Measurements from ENCODE around the gene KIZ. TPM values are rescaled to one million over a fixed set of nuclear protein-coding genes. Genes with fewer than 3 reads are reported as not detected.

The KIZ gene
- total RNA-seq, 1 donor from 2014 or later, result 25.9 TPM

DNA sequence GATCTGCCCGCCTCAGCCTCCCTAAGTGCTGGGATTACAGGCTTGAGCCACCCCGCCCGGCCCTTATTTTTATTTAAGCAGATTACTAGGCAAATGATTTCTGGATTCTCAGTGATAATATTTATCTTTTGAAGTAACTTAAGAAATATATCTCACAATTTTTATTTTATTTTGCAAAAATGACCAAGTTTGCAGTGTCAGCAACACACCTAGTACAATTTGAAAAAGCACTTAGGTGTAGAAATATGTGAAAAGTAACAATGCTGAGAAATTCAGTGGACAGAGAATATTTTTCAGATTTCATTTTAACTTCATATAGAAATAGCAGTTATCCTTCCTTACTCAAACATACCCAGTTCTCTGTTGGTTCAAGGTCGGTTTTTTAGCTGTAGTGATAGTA lies 98.3 kb downstream of the KIZ start:
- Mint-ChIP-seq H3K4me1 (ENCODE audit: low read depth) (peaks cover 12% of the 10 kb centered on the region), H3K27me3 (peaks cover 16% of the 10 kb centered on the region), H3K36me3 (ENCODE audit: insufficient read depth) (no peaks in the 10 kb centered on the region), H3K27ac (no peak overlapping the region), H3K4me3 (ENCODE audit: low read depth) (no peak overlapping the region), H3K9me3 (ENCODE audit: low read depth) (no peaks in the 10 kb centered on the region)
- no peak for DNase-seq (ENCODE audit: low spot score, unreplicated experiment)
- TF ChIP-seq, protein P1, sequence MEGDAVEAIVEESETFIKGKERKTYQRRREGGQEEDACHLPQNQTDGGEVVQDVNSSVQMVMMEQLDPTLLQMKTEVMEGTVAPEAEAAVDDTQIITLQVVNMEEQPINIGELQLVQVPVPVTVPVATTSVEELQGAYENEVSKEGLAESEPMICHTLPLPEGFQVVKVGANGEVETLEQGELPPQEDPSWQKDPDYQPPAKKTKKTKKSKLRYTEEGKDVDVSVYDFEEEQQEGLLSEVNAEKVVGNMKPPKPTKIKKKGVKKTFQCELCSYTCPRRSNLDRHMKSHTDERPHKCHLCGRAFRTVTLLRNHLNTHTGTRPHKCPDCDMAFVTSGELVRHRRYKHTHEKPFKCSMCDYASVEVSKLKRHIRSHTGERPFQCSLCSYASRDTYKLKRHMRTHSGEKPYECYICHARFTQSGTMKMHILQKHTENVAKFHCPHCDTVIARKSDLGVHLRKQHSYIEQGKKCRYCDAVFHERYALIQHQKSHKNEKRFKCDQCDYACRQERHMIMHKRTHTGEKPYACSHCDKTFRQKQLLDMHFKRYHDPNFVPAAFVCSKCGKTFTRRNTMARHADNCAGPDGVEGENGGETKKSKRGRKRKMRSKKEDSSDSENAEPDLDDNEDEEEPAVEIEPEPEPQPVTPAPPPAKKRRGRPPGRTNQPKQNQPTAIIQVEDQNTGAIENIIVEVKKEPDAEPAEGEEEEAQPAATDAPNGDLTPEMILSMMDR (IDR thresholded peaks at IDR 0.05; ENCODE audit: unreplicated experiment), result no peak

- H3K27me3 Mint-ChIP-seq, result peaks cover 16% of the 10 kb centered on the region
- H3K4me3 Mint-ChIP-seq (ENCODE audit: low read depth), result no peak overlapping the region
- H3K9me3 Mint-ChIP-seq (ENCODE audit: low read depth), result no peaks in the 10 kb centered on the region
- peaks cover 12% of the 10 kb centered on the region for H3K4me1 Mint-ChIP-seq (ENCODE audit: low read depth)
- H3K36me3 Mint-ChIP-seq (ENCODE audit: insufficient read depth), result no peaks in the 10 kb centered on the region
- no peak for DNase-seq (ENCODE audit: low spot score, unreplicated experiment)
- no peak overlapping the region for H3K27ac Mint-ChIP-seq
- TF ChIP-seq, protein P1 (IDR thresholded peaks at IDR 0.05; ENCODE audit: unreplicated experiment), result no peak
Observed at GRCh38 chr20:21225215-21225947, 99.5 kb downstream of the KIZ start.

DNA sequence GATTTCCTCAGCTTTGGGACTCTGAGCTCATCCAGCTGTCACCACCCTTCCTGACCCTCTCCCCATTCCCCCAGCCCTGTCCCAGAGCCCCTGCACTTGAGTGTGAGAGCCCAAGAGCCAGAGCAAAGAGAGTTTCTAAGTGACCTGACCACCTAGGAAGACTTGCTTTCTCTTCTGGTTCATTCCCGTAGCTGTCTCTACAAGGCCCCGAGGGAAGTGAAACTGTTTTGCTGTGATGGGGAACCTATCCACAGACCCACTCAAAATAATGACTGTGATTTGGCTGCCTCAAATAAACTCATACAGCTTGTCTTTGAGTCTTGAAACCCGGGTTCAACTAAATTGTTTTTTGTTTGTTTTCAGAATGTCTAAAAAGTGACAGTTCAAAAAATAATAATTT lies 102.6 kb downstream of the KIZ start:
- H3K4me1 Mint-ChIP-seq (ENCODE audit: low read depth), result peaks cover 12% of the 10 kb centered on the region
- no peak overlapping the region for H3K27ac Mint-ChIP-seq

DNA sequence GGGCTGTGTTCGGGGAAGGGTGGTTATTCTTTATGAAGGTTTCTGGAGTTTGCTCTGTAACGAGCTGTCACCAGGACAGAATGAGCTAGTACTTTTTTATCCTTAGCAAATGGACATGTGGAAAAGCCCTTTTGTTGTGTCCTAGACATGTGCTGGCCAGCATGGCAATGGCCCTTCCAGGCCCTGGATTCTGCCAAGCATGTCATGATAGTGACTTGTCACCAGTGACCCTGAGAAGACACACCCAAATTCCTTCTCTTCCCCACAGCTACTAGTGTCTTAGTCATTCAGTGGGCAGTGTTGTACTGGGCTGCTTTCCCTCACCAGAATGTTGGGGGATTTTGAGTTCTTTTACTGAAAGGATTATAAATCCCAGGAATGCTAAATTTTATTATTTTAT lies 103.3 kb downstream of the KIZ start:
- DNase-seq (ENCODE audit: low spot score, unreplicated experiment), result no peak
- Mint-ChIP-seq H3K27me3 (peaks cover 16% of the 10 kb centered on the region), H3K36me3 (ENCODE audit: insufficient read depth) (peaks cover 1% of the 10 kb centered on the region), H3K9me3 (ENCODE audit: low read depth) (no peaks in the 10 kb centered on the region), H3K27ac (no peak overlapping the region), H3K4me1 (ENCODE audit: low read depth) (peaks cover 12% of the 10 kb centered on the region), H3K4me3 (ENCODE audit: low read depth) (no peak overlapping the region)
- TF ChIP-seq, protein P1 (IDR thresholded peaks at IDR 0.05; ENCODE audit: unreplicated experiment), result no peak

More for the DNA sequence above, 102.6 kb downstream of the KIZ start:
- H3K4me3 Mint-ChIP-seq (ENCODE audit: low read depth), result no peak overlapping the region
- TF ChIP-seq, protein P1 (IDR thresholded peaks at IDR 0.05; ENCODE audit: unreplicated experiment), result no peak
- H3K27me3 Mint-ChIP-seq, result peaks cover 16% of the 10 kb centered on the region
- DNase-seq (ENCODE audit: low spot score, unreplicated experiment), result no peak
- H3K36me3 Mint-ChIP-seq (ENCODE audit: insufficient read depth), result peaks cover 1% of the 10 kb centered on the region
- no peaks in the 10 kb centered on the region for H3K9me3 Mint-ChIP-seq (ENCODE audit: low read depth)

- Mint-ChIP-seq H3K36me3 (ENCODE audit: insufficient read depth) (peaks cover 1% of the 10 kb centered on the region), H3K4me3 (ENCODE audit: low read depth) (no peak overlapping the region), H3K9me3 (ENCODE audit: low read depth) (no peaks in the 10 kb centered on the region), H3K27ac (no peak overlapping the region), H3K4me1 (ENCODE audit: low read depth) (peaks cover 3% of the 10 kb centered on the region), H3K27me3 (peaks cover 16% of the 10 kb centered on the region)
- no peak for DNase-seq (ENCODE audit: low spot score, unreplicated experiment)
- TF ChIP-seq, protein P1 (IDR thresholded peaks at IDR 0.05; ENCODE audit: unreplicated experiment), result no peak
Observed at GRCh38 chr20:21230220-21230619, 104.3 kb downstream of the KIZ start.
